DOHH2 (cell line): Measurements from ENCODE around the gene TBXA2R.

ENCODE experiments used
- EZH2phosphoT487 ChIP-seq: fragments of 200-600 bp; sonication (generic); IDR thresholded peaks from 2 replicates; pipeline ENCODE4 v1.6.1; 2017; ENCODE audit warnings: borderline replicate concordance, mild to moderate bottlenecking, antibody characterized with exemption, low read length, moderate library complexity, mixed read lengths
- TF ChIP-seq, protein P1 (sequence below): fragments of 200-600 bp; sonication (generic); IDR thresholded peaks from one replicate; pipeline ENCODE4 v1.5.1; 2014; ENCODE audit warnings: antibody characterized with exemption, mild to moderate bottlenecking, low read depth, low read length; ENCODE audit not compliant: poor library complexity, severe bottlenecking

DNA sequence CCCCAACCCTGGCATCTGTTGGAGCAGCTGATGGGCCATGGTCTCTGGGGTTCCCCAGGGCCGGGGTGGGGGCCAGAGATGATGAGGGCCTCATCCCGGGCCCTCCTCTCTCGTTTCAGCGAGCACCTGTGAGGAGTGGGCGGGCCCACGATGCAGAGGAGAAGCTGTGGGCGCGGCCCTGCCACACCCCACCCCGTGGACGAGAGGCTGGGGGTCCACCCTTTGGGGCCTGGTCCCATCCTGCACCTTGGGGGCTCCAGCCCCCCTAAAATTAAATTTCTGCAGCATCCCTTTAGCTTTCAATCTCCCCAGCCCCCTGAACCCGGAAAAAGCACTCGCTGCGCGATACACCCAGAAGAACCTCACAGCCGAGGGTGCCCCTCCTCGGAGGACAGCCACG, 28.3 kb downstream of the TBXA2R start:
- TF ChIP-seq, protein P1, sequence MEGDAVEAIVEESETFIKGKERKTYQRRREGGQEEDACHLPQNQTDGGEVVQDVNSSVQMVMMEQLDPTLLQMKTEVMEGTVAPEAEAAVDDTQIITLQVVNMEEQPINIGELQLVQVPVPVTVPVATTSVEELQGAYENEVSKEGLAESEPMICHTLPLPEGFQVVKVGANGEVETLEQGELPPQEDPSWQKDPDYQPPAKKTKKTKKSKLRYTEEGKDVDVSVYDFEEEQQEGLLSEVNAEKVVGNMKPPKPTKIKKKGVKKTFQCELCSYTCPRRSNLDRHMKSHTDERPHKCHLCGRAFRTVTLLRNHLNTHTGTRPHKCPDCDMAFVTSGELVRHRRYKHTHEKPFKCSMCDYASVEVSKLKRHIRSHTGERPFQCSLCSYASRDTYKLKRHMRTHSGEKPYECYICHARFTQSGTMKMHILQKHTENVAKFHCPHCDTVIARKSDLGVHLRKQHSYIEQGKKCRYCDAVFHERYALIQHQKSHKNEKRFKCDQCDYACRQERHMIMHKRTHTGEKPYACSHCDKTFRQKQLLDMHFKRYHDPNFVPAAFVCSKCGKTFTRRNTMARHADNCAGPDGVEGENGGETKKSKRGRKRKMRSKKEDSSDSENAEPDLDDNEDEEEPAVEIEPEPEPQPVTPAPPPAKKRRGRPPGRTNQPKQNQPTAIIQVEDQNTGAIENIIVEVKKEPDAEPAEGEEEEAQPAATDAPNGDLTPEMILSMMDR: no peak
- TF ChIP-seq EZH2phosphoT487: no peak
